Left ventricle myocardium inferior (tissue), 1 donor: Measurements from ENCODE around the gene ANKRD44. TPM values are rescaled to one million over a fixed set of nuclear protein-coding genes. Genes with fewer than 3 reads are reported as not detected.

ENCODE experiments used
- DNase-seq: peaks from one replicate; pipeline ENCODE4 v3.0.0-alpha.2; 2020
- H3K27ac ChIP-seq: fragments of 200-600 bp; replicated peaks from 2 replicates; pipeline ENCODE4 v1.8.0; 2021
- H3K27me3 ChIP-seq: fragments of 200-600 bp; 2 replicates; pipeline ENCODE4 v1.8.0; 2021; ENCODE audit warnings: low read depth
- H3K36me3 ChIP-seq: fragments of 200-600 bp; 2 replicates; pipeline ENCODE4 v1.8.0; 2021
- H3K4me1 ChIP-seq: fragments of 200-600 bp; 2 replicates; pipeline ENCODE4 v1.8.0; 2021
- H3K4me3 ChIP-seq: fragments of 200-600 bp; 2 replicates; pipeline ENCODE4 v1.8.0; 2021; ENCODE audit warnings: mild to moderate bottlenecking, moderate library complexity
- H3K9me3 ChIP-seq: fragments of 200-600 bp; replicated peaks from 2 replicates; pipeline ENCODE4 v1.8.0; 2021
- intact Hi-C: fragments of 100-400 bp; cut with micrococcal nuclease; formaldehyde crosslinking; loops from one replicate; pipeline ENCODE4 v1.11.0; 2022
- total RNA-seq: library from RNA; stranded (reverse); fragmentation: NEBNext Ultra II Directional; extraction: Animal tissue kit (Norgen Biotek cat#: 25700); gene quantifications from one replicate; pipeline ENCODE4 v1.2.1, GENCODE V29; 2021
- TF ChIP-seq, protein P1 (sequence below): fragments of 200-600 bp; IDR thresholded peaks from 2 replicates; pipeline ENCODE4 v1.8.0; 2021; ENCODE audit warnings: antibody characterized with exemption, mild to moderate bottlenecking, borderline replicate concordance
- donor health status: DM: no; HTN: yes; CAD: no; lungs with severe emphysema.

The ANKRD44 gene
- total RNA-seq, 1 donor from 2014 or later, result 7.1 TPM

DNA sequence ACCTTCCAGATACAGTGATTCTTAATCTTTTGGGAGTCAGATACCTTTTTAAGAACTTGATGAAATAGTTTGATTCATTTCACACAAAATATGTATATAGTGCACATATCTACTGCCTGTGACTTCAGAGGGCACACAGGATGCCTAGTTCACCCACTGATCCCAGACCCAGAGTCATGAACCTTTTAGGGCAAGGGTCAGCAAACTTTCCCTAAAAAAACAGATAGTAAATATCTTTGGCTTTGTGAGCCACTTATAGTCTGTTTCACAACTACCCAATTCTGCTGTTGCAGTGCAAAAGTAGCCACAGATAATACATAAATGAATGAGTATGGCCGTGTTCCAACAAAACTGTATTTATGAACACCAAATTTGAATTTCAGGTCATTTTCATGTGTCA is 124.9 kb downstream of the ANKRD44 start:
- Histone ChIP-seq H3K9me3 (no peaks in the 10 kb centered on the region), H3K36me3 (no peaks in the 10 kb centered on the region), H3K27ac (peak overlapping the region; percentile 56), H3K4me3 (no peak overlapping the region), H3K27me3 (no peaks in the 10 kb centered on the region), H3K4me1 (peaks cover 20% of the 10 kb centered on the region)
- intact Hi-C loops, result no loop called here
- DNase-seq, result no peak
- TF ChIP-seq, protein P1, sequence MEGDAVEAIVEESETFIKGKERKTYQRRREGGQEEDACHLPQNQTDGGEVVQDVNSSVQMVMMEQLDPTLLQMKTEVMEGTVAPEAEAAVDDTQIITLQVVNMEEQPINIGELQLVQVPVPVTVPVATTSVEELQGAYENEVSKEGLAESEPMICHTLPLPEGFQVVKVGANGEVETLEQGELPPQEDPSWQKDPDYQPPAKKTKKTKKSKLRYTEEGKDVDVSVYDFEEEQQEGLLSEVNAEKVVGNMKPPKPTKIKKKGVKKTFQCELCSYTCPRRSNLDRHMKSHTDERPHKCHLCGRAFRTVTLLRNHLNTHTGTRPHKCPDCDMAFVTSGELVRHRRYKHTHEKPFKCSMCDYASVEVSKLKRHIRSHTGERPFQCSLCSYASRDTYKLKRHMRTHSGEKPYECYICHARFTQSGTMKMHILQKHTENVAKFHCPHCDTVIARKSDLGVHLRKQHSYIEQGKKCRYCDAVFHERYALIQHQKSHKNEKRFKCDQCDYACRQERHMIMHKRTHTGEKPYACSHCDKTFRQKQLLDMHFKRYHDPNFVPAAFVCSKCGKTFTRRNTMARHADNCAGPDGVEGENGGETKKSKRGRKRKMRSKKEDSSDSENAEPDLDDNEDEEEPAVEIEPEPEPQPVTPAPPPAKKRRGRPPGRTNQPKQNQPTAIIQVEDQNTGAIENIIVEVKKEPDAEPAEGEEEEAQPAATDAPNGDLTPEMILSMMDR, result no peak

DNA sequence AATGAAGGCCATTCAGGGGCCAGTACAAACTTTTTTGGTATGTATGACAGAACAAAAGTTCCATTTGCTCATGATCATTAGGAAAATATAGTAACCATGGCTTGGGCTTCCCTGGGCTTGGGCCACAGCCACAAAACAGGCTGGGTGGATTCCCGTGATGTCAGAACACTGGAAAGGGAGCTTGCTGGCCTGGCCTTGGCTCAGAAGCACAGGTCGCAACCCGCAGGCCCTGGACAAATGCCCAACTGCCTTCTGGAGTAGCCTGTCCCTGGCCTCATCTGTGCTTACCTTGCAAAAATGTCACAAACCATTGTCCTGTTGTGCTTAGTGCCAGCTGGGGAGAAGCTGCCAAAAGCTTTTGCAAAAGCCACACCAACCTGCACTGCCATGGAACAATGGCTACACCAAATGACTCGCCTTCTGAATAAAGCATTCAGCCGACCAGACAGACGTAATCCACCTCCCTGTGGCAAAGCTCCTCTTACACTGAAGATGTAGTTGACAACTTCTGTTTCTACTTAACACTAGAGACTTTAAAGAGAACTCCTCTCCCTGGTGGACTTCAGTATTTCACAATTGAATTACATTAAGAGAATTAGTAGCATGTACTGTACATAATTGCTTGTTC is 125.5 kb downstream of the ANKRD44 start:
- H3K4me3 ChIP-seq, result no peak overlapping the region
- peak; percentile 88 for DNase-seq
- TF ChIP-seq, protein P1, result no peak
- H3K27me3 ChIP-seq, result no peaks in the 10 kb centered on the region
- H3K36me3 ChIP-seq, result no peaks in the 10 kb centered on the region
- H3K4me1 ChIP-seq, result peaks cover 25% of the 10 kb centered on the region
- H3K9me3 ChIP-seq, result no peaks in the 10 kb centered on the region
- peak overlapping the region; percentile 56 for H3K27ac ChIP-seq
- intact Hi-C loops, result no loop called here

DNA sequence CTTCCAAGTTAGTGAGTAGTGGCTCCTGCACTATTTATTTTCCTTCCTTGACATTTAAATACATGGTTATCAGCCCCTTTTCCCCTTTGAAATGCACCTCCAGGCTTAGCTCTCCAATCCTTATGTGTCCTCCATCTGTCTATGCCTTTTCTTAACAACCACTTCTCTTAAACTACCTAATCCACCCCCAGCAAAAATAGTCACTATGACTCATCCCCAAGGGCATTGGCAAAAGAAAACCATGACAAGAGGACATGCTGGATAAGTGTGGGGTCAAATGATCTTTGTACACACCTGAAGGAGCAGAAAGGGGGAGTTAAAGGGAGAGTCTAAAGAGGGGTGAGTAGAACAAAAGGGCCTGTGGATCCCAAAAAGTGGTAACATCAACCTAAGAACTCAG is 127.2 kb downstream of the ANKRD44 start:
- H3K36me3 ChIP-seq, result no peaks in the 10 kb centered on the region
- intact Hi-C loops, result no loop called here
- TF ChIP-seq, protein P1, result no peak
- peaks cover 31% of the 10 kb centered on the region for H3K4me1 ChIP-seq
- no peak for DNase-seq
- no peaks in the 10 kb centered on the region for H3K27me3 ChIP-seq
- H3K4me3 ChIP-seq, result no peak overlapping the region
- no peaks in the 10 kb centered on the region for H3K9me3 ChIP-seq
- no peak overlapping the region for H3K27ac ChIP-seq

DNA sequence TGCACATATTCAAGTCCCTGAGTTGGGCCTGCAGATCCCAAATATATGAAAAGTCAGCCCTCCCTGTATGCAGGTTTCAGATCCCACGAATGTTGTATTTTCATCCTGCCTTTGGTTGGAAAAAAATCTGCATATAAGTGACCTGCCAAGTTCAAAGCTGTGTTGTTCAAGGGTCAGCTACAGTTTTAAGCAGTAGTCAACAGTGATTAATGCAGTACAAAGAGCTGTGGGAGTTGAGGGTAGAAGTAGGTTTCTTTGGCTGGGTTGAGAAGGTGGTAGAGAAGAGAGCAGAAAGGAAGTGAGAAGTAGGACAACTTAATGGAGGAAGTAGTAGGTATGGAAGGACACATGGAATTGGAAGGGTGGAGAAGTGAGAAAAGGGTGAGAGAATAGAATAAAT is 127.9 kb downstream of the ANKRD44 start:
- Histone ChIP-seq H3K4me3 (no peak overlapping the region), H3K27me3 (no peaks in the 10 kb centered on the region), H3K36me3 (no peaks in the 10 kb centered on the region), H3K27ac (no peak overlapping the region), H3K9me3 (no peaks in the 10 kb centered on the region), H3K4me1 (peaks cover 31% of the 10 kb centered on the region)
- intact Hi-C loops, result no loop called here
- TF ChIP-seq, protein P1, result no peak
- no peak for DNase-seq

DNA sequence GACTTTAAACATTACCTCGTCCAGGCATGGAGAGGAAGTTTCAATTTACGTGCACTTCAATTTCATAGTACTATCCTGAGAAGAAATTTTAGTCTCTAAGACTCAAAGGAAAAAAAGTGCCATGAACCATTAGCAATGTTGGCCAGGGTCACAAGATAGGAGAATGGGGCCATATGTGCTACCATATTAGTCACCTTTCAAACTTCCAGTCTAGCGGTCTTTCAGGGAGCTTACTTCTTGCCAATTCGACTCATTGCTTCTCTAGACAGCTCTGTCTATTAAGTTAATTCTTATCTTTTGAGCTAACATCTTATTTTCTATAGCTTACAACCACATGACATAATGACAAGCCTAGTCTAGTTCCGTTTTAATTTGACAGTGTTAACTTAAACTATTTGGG is 129.1 kb downstream of the ANKRD44 start:
- peaks cover 31% of the 10 kb centered on the region for H3K4me1 ChIP-seq
- H3K4me3 ChIP-seq, result no peak overlapping the region
- intact Hi-C loops, result no loop called here
- no peaks in the 10 kb centered on the region for H3K9me3 ChIP-seq
- no peak overlapping the region for H3K27ac ChIP-seq
- H3K27me3 ChIP-seq, result no peaks in the 10 kb centered on the region
- TF ChIP-seq, protein P1, result no peak
- H3K36me3 ChIP-seq, result no peaks in the 10 kb centered on the region
- DNase-seq, result no peak
